Right lobe of liver (tissue), 4 donors: Measurements from ENCODE around the gene PLIN3.
"Not testable (repeated sequence)": the region's sequence is repeated elsewhere in the genome, so short reads cannot be mapped to it uniquely, and the experiment has no call there.

ENCODE experiments used
- CTCF ChIP-seq, 4 donors: fragments of 200-600 bp in 3 of 4; fragments of 450-650 bp in 1 of 4; IDR thresholded peaks; one replicate each; pipeline versions ENCODE4 v1.5.1 to v1.8.0; 2016 to 2022; ENCODE audit warnings: antibody characterized with exemption in 4 of 4, mild to moderate bottlenecking in 2 of 4
- POLR2A ChIP-seq: fragments of 450-650 bp; IDR thresholded peaks from one replicate; pipeline ENCODE4 v1.6.1; 2017; ENCODE audit warnings: antibody characterized with exemption, mild to moderate bottlenecking
- donor health status: DM: no; HTN: no; CAD: no.
- donor health status: DM: no; HTN: no; CAD: no.
- donor health status: DM: no; HTN: yes; CAD: no.

- not testable (repeated sequence) for TF ChIP-seq CTCF (IDR thresholded peaks at IDR 0.05); POLR2A
Measured at GRCh38 chr19:4831979-4832340, 35.5 kb downstream of the PLIN3 start.
